ENCODE measurements around the gene METTL14.

Gene METTL14

DNA sequence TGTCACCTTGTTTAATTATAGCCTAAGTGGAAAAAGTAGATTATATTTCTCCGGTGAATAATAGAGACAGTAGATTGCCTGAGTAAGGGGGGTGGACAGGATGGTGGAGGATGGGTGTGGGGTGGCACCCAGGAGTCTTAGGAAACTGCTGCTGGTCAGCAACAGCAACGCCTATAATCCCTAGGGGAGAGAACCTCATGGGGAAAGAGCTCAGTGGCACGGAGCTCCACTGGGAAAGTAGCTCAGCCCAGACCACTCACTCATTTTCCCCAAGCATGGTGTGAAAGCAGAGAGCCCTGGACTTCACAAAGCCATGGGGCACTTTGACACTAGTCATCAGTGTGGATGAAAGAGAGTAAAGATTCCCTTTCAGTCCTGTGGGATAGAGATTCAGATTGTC, 31.1 kb downstream of the METTL14 start:
- no peak overlapping the region for H3K9ac ChIP-seq (ENCODE audit: low read length)
- peaks cover 2% of the 10 kb centered on the region for H3K36me3 ChIP-seq (ENCODE audit: control insufficient read depth, insufficient read depth, low read length)
- no peak overlapping the region for H3K4me3 ChIP-seq (ENCODE audit: low read length)
- no peaks in the 10 kb centered on the region for H3K4me1 ChIP-seq (ENCODE audit: control insufficient read depth, insufficient read depth, low read length)
- no peaks in the 10 kb centered on the region for H3K27me3 ChIP-seq (ENCODE audit: control insufficient read depth, insufficient read depth, low read length)
- H3K27ac ChIP-seq (ENCODE audit: low read depth, low read length) = no peak overlapping the region

DNA sequence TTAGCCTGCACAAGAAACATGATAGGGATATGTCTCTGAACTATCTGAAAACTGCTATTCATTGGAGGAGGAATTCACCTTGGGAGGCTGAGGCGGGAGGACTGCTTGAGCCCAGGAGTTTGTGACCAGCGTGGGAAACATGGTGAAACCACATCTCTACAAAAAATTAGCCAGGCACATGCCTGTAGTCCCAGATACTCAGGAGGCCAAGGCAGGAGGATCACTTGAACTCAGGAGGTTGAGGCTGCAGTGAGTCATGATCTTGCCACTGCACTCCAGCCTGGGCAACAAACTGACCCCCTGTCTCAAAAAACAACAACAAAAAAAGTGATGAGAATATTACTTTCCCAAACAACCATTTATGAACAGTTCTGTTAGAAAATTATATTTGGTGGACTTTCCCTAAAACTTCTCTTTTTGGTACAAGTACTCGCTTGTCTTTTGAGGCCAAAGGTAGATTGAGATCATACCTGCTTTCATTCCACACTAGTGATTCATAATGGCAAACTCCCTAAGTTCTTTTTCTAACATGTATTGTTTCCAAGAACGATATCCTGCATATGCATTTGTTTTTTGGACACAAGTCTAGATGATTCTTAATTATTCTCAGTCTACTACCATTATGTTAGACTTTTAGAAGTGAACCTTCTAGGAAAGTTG, 33.4 kb downstream of the METTL14 start:
- H3K36me3 ChIP-seq (ENCODE audit: control insufficient read depth, insufficient read depth, low read length) = peaks cover 2% of the 10 kb centered on the region
- no peaks in the 10 kb centered on the region for H3K4me1 ChIP-seq (ENCODE audit: control insufficient read depth, insufficient read depth, low read length)
- H3K4me3 ChIP-seq (ENCODE audit: low read length) = no peak overlapping the region
- no peak overlapping the region for H3K27ac ChIP-seq (ENCODE audit: low read depth, low read length)
- no peaks in the 10 kb centered on the region for H3K27me3 ChIP-seq (ENCODE audit: control insufficient read depth, insufficient read depth, low read length)
- H3K9ac ChIP-seq (ENCODE audit: low read length) = no peak overlapping the region

DNA sequence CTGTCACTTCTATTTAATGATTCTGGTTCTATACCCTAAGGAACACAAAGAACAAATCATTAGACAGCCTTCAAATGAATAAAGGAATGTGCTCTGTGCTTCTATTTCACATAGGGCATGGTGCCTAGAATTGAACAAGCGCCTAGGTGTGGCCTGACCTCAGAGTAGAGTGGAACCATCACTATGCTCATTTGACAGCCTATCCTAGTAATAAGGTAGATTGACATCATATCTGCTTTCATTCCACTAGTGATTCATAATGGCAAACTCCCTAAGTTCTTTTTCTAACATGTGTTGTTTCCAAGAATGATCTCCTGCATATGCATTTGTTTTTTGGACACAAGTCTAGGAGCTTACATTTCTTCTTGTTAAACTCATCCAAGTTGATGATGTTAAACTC, 36.6 kb downstream of the METTL14 start:
- no peak overlapping the region for H3K4me3 ChIP-seq (ENCODE audit: low read length)
- peaks cover 2% of the 10 kb centered on the region for H3K36me3 ChIP-seq (ENCODE audit: control insufficient read depth, insufficient read depth, low read length)

DNA sequence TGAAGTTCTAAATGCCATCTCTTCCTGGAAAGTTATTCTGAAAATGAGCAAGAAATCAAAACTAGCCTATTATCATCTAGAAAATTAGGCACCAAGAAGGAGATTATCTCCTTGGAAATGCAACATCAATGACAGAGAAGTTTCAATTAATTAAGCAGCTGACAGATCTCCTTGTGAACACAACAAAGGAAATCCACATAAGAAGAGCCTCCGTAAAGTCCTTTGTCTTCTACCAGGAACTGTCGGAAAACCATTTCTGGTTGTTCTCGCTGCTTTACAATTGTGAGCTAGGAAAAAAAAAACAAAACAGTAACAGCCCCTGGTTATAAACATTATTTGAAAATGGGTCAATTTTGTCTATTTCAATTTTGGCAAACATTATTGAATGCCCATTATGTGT, 38.2 kb downstream of the METTL14 start:
- Histone ChIP-seq H3K27me3 (ENCODE audit: control insufficient read depth, insufficient read depth, low read length) (no peaks in the 10 kb centered on the region), H3K27ac (ENCODE audit: low read depth, low read length) (no peak overlapping the region), H3K4me3 (ENCODE audit: low read length) (no peak overlapping the region), H3K4me1 (ENCODE audit: control insufficient read depth, insufficient read depth, low read length) (no peaks in the 10 kb centered on the region), H3K9ac (ENCODE audit: low read length) (no peak overlapping the region), H3K36me3 (ENCODE audit: control insufficient read depth, insufficient read depth, low read length) (peaks cover 4% of the 10 kb centered on the region)

More for the DNA sequence above, 36.6 kb downstream of the METTL14 start:
- H3K4me1 ChIP-seq (ENCODE audit: control insufficient read depth, insufficient read depth, low read length) = no peaks in the 10 kb centered on the region
- H3K27ac ChIP-seq (ENCODE audit: low read depth, low read length) = no peak overlapping the region
- H3K27me3 ChIP-seq (ENCODE audit: control insufficient read depth, insufficient read depth, low read length) = no peaks in the 10 kb centered on the region
- no peak overlapping the region for H3K9ac ChIP-seq (ENCODE audit: low read length)

DNA sequence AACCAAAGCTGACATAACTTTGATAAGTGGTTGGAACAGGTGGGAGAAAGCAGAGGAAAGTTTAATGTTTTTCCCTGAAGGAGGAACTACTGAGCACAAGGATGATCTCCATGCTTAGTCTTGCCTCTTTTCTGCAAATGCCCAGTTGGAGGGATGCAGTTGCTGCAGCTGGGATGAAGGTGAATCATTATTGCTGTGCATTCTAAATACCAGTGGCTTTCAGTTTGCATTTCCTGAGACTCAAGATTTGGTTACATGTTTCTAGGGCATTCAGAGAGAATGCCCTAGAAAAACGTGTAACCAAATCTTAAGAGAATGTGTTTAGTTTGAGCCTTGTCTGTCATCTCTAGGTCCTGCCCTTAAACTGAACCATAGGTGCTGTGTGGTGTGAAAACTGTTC, 42.2 kb downstream of the METTL14 start:
- Histone ChIP-seq H3K36me3 (ENCODE audit: control insufficient read depth, insufficient read depth, low read length) (peaks cover 16% of the 10 kb centered on the region), H3K27me3 (ENCODE audit: control insufficient read depth, insufficient read depth, low read length) (no peaks in the 10 kb centered on the region), H3K4me3 (ENCODE audit: low read length) (no peak overlapping the region), H3K9ac (ENCODE audit: low read length) (no peak overlapping the region), H3K4me1 (ENCODE audit: control insufficient read depth, insufficient read depth, low read length) (no peaks in the 10 kb centered on the region), H3K27ac (ENCODE audit: low read depth, low read length) (no peak overlapping the region)

DNA sequence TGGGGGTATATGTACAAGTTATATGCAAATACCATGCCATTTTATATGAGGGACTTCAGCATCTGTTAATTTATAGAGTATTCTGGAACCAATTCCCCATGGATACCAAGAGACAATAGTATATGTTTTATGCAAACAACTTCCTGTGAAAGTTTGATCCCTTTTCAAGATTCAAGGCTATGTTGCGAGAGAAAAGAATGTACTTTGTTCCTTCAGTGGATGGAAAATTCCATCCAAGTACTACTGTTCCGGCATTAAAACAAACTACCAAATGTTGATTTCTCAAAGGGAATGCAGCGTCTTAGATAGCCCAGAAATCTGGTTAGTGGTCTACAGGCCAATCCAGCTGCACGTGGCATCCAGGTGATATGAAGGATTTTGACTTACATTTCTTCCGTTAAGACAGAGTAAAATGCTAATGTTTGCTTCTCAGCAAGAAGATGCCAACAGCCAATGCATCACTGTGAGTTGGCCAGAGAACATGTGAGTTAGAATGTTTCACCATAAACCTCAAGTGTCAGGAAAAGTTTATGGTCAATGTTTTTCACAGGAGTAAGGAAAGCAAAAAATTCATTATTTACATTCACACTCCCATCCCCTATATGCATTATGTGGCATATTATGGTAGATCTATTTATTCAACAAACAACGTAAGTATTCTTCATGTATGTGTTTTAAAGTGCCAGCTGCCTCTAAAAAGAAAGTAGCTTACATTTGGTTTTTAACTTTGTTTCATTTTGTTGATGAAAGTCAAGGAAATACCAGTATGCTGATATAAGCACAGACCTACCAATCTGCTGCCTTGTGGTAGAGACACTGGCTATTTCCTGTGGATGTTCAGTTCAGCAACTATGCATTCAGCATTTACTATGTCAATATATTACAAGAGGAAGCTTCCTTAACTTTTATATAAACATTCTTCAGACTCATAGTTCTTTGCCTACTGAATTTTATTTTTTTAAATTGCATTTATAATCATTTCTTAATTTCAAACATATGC, 44.4 kb downstream of the METTL14 start:
- Histone ChIP-seq H3K4me3 (ENCODE audit: low read length) (no peak overlapping the region), H3K36me3 (ENCODE audit: control insufficient read depth, insufficient read depth, low read length) (peaks cover 20% of the 10 kb centered on the region), H3K27ac (ENCODE audit: low read depth, low read length) (no peak overlapping the region), H3K4me1 (ENCODE audit: control insufficient read depth, insufficient read depth, low read length) (no peaks in the 10 kb centered on the region), H3K9ac (ENCODE audit: low read length) (no peak overlapping the region), H3K27me3 (ENCODE audit: control insufficient read depth, insufficient read depth, low read length) (no peaks in the 10 kb centered on the region)

DNA sequence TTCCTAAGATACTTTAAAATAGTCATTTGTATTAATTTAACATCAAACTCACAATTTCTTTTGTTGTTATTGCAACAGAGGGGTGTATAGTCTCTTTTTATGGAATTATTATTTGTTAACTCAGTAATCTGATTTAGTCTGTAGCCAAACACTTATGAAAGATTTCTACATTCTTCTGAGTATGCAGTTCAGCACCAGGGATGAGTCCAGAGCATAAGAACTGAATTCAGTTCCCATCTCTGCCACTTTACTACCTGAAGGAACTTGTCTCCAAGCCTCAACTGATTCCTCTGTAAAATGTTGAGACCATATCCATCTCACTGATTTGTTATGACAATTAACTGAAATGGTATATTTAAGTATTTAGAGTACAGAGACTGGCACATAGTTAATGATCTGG, 45.5 kb downstream of the METTL14 start:
- no peak overlapping the region for H3K27ac ChIP-seq (ENCODE audit: low read depth, low read length)
- peaks cover 2% of the 10 kb centered on the region for H3K4me1 ChIP-seq (ENCODE audit: control insufficient read depth, insufficient read depth, low read length)
- peaks cover 20% of the 10 kb centered on the region for H3K36me3 ChIP-seq (ENCODE audit: control insufficient read depth, insufficient read depth, low read length)
- no peak overlapping the region for H3K4me3 ChIP-seq (ENCODE audit: low read length)
- no peaks in the 10 kb centered on the region for H3K27me3 ChIP-seq (ENCODE audit: control insufficient read depth, insufficient read depth, low read length)
- no peak overlapping the region for H3K9ac ChIP-seq (ENCODE audit: low read length)

DNA sequence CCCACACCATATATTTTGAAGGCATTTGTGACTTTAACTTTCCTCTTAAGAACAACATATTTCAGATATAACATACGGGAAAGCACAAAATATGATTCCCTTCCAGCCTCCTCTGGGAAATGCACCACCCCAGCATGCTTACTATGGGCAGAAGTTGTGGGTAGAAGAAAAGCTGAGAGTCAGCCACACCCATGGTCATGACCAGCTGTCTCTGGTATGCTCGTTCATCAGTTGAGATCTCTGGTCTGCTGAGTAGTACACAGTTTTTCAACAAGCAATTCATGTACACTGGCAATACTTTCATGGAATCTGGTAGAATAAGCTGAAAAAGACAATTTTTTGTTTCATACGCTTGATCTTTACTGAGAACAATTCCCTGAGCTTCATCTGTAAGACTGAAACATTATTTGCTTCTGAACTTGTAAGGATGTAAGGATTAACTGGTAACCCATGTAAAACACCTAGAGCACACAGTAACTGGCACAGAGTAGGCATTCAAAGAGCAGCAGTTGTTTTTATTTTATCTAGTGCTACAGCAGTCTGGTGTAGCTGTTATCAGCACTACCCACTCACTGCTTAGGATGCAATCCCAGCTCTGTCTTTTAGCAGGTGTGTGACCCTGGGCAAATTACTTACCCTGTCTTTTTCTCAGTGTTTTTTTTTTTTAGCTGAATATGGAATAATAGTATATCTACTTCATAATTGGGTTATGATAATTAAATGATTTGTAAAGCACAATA, 47.6 kb downstream of the METTL14 start:
- no peaks in the 10 kb centered on the region for H3K27me3 ChIP-seq (ENCODE audit: control insufficient read depth, insufficient read depth, low read length)
- H3K9ac ChIP-seq (ENCODE audit: low read length) = no peak overlapping the region
- H3K4me3 ChIP-seq (ENCODE audit: low read length) = no peak overlapping the region
- no peak overlapping the region for H3K27ac ChIP-seq (ENCODE audit: low read depth, low read length)
- peaks cover 19% of the 10 kb centered on the region for H3K36me3 ChIP-seq (ENCODE audit: control insufficient read depth, insufficient read depth, low read length)
- peaks cover 12% of the 10 kb centered on the region for H3K4me1 ChIP-seq (ENCODE audit: control insufficient read depth, insufficient read depth, low read length)

DNA sequence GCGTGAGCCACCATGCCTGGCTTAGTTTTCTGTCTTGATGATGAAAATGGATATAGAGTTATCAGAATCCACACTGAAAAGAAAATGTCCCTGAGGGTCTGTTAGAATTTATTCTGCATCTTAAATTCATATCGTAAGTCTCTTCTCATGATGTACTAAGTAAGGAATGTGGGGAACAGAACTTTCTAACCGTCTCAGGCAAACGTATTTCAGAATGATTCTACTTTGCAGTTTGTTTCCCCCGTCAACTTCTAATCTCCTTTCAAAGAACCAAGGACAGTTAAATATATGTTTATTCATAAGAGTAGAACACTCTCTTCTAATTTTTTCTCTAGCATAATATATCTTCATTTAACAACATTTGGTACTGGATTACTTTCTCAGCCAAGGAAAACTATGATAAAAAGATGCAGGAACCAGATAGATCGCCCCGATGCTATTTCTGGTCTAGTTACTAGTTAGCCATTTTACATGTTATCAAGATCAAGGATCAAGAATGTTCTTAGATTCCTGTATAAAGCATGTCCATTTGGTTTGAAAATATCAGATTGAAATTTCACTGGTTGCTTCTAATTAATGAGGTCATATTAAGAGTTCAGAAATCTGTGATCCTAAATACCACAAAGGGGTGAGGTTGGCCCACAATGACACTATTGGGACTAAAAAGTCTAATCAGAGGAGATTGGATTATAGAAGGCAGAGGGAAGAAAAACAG, 49.5 kb downstream of the METTL14 start:
- peaks cover 19% of the 10 kb centered on the region for H3K4me1 ChIP-seq (ENCODE audit: control insufficient read depth, insufficient read depth, low read length)

DNA sequence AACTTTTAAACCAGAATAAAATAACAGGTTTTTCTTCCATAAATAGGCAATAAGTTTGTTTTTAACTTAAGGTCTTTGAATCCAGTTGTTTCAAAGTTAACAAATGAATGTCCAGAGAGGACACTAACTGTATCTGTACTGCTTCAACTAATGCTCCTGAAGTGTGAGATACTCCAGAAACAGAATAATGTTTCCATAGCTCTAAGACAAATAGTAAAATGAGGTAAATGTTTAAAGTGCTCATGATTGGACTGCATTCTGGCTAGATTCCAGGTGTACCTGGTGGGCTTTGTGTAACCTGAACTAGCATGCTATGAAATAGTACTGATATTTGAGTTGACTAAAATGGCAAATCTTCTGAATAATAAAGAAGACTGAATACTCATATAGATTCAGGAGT, 51.7 kb downstream of the METTL14 start:
- no peak overlapping the region for H3K4me3 ChIP-seq (ENCODE audit: low read length)
- no peak overlapping the region for H3K9ac ChIP-seq (ENCODE audit: low read length)
- H3K4me1 ChIP-seq (ENCODE audit: control insufficient read depth, insufficient read depth, low read length) = peaks cover 32% of the 10 kb centered on the region
- peak overlapping the region; percentile 59 for H3K27ac ChIP-seq (ENCODE audit: low read depth, low read length)
- H3K27me3 ChIP-seq (ENCODE audit: control insufficient read depth, insufficient read depth, low read length) = no peaks in the 10 kb centered on the region
- peaks cover 4% of the 10 kb centered on the region for H3K36me3 ChIP-seq (ENCODE audit: control insufficient read depth, insufficient read depth, low read length)

More for the DNA sequence above, 49.5 kb downstream of the METTL14 start:
- Histone ChIP-seq H3K36me3 (ENCODE audit: control insufficient read depth, insufficient read depth, low read length) (peaks cover 15% of the 10 kb centered on the region), H3K27me3 (ENCODE audit: control insufficient read depth, insufficient read depth, low read length) (no peaks in the 10 kb centered on the region), H3K4me3 (ENCODE audit: low read length) (no peak overlapping the region), H3K9ac (ENCODE audit: low read length) (no peak overlapping the region), H3K27ac (ENCODE audit: low read depth, low read length) (no peak overlapping the region)

DNA sequence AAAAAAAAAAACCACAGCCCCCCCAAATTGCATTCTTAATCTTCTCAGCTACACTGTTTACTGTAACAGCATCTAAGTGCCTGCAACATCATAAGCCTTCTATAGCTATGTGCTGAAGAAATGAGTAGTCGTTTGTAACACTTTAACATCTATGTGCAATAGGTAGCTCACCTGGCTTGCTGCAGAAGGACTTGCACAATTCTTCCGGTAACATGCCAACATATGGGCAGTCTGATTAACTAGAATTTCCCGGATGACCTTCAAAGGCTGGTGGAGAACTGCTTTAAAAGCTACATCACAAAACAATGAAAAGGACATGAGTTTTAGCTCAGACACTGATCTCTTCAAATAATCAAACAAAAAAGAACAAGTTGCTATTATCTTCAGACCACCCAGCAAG, 52.9 kb downstream of the METTL14 start:
- Histone ChIP-seq H3K27me3 (ENCODE audit: control insufficient read depth, insufficient read depth, low read length) (no peaks in the 10 kb centered on the region), H3K9ac (ENCODE audit: low read length) (no peak overlapping the region), H3K4me1 (ENCODE audit: control insufficient read depth, insufficient read depth, low read length) (peaks cover 32% of the 10 kb centered on the region), H3K27ac (ENCODE audit: low read depth, low read length) (peak overlapping the region; percentile 74), H3K36me3 (ENCODE audit: control insufficient read depth, insufficient read depth, low read length) (no peaks in the 10 kb centered on the region), H3K4me3 (ENCODE audit: low read length) (no peak overlapping the region)
